GM12872 (cell line): ENCODE measurements around the gene WDFY2.

Experiments
- CTCF ChIP-seq: IDR thresholded peaks from 3 replicates; pipeline ENCODE4 v1.5.1; 2011; ENCODE audit warnings: low read depth, mild to moderate bottlenecking, low read length, moderate library complexity; ENCODE audit not compliant: insufficient read depth

The WDFY2 gene

GRCh38 chr13:51746802-51747201 is 162.5 kb downstream of the WDFY2 start:
- no peak for TF ChIP-seq CTCF

DNA sequence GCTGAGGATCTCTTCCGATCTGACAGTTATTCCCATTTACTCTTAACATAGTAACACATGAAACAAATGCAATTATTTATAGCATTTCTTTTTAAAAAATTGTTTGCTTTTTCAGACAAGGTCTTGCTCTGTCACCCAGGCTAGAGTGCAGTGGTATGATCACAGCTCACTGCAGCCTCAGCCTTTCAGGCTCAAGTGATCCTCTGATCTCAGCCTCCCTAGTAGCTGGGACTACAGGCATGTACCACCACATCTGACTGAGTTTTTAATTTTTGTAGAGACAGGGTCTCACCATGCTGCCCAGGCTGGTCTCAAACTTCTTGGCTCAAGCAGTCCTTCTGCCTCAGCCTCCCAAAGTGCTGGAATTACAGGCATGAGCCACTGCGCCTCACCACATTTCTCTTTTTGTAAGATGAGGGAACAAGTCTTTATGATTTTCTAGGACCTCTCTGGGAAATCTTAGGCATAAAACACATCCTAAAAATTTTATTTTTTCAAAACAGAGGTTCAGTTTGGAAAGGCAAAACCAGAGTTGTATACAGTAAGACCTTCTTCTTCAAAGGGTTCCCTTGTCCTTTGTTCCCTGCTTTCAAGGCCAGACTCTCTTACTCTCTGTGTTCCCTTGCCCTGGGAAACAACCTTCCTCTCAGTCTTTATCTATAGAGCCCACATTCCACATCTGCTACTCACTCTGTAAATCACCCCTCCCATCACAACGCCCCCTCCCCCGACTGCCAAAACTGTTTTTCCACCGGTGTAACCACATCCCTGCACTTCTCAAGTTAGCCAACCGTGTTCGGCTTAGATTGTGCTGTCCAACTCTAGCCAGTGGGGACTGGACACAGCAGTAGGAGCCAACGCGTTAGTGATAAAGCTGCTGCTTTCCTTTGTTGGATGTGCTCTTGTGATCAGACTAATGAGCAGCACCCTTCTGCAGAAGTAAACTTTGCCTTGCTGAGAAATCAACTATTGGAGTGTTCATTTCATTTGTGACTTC is 163.5 kb downstream of the WDFY2 start:
- no peak for TF ChIP-seq CTCF

GRCh38 chr13:51756651-51757050 is 172.4 kb downstream of the WDFY2 start:
- no peak for TF ChIP-seq CTCF

GRCh38 chr13:51758691-51759090 is 174.4 kb downstream of the WDFY2 start:
- TF ChIP-seq CTCF = no peak

DNA sequence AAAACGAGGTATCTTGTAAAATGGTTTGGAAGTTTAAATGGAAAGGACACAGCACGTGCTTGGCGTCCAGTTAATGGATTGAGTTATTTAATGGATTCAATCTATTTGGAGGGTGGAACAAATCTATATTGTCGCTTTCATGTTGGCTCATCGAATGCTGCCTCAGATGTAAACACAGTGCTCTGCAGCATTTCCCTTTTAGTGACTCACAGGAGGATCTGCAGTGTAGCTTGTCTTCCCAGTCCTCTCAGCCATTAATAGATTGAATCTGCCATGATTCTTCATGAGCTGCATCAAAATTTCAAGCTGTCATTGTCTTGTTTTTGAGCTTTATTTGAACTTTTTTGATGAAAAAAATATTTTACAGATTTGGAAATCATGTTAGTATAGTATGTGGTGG is 175.0 kb downstream of the WDFY2 start:
- TF ChIP-seq CTCF = no peak

DNA sequence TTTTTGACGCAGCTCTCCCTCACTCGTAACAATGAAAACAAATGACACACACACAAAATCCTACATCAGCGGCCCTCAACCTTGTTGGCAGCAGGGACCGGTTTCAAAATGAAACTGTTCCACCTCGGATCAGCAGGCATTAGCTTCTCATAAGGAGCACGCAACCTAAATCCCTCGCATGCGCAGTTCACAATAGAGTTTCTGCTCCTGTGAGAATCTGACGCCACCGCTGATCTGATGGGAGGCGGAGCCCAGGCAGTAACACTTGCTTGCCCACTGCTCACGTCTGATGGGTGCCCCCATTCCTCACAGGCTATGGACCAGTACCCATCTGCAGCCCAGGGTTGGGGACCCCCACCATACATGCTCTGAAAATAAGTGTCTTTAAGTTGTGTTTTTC is 176.3 kb downstream of the WDFY2 start:
- no peak for TF ChIP-seq CTCF

DNA sequence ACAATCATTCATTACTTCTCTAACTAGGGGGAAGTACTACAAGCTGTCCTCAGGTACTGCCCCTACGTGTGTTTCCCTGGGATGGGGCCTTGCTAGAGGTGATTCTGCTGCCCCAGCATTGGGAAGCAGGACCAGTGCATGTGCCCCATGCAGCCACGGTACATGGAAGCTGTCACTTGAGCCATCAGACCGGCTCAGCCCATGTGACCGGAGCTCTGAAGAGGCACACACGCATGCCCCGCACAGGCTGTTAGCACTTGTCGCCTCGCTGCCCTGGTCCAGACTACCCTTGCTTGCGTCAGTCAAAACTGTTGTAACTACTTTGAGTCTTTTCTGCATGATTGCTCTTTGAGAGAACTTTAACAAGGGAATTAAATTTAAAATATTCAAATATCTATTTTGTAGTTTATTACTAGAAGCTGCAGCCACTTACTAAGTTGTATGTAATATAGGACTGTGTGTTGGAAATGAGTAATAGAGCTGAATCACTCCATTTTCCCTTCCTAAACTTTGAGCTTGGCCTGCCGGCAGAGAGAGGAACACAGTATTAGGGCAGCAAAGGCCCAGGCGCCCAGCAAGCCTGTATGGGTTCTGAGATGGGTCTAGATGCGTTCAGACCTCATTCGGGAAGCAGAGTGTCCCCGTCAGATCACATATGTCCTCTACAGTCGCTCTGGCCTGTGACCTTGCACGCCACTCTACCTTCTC is 177.5 kb downstream of the WDFY2 start:
- no peak for TF ChIP-seq CTCF
